Measurements from ENCODE around the gene NCOA1. TPM values are rescaled to one million over a fixed set of nuclear protein-coding genes. Genes with fewer than 3 reads are reported as not detected.

Gene NCOA1
- polyA plus RNA-seq, 1 donor (not counting 4 experiments of a cell fraction or from before 2014, with no cell fraction given), result 5.0 TPM

- TF ChIP-seq, protein P1, sequence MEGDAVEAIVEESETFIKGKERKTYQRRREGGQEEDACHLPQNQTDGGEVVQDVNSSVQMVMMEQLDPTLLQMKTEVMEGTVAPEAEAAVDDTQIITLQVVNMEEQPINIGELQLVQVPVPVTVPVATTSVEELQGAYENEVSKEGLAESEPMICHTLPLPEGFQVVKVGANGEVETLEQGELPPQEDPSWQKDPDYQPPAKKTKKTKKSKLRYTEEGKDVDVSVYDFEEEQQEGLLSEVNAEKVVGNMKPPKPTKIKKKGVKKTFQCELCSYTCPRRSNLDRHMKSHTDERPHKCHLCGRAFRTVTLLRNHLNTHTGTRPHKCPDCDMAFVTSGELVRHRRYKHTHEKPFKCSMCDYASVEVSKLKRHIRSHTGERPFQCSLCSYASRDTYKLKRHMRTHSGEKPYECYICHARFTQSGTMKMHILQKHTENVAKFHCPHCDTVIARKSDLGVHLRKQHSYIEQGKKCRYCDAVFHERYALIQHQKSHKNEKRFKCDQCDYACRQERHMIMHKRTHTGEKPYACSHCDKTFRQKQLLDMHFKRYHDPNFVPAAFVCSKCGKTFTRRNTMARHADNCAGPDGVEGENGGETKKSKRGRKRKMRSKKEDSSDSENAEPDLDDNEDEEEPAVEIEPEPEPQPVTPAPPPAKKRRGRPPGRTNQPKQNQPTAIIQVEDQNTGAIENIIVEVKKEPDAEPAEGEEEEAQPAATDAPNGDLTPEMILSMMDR (optimal IDR thresholded peaks at IDR 0.05 in 1 of 3, IDR thresholded peaks at IDR 0.05 in 1 of 3, conservative IDR thresholded peaks at IDR 0.05 in 1 of 3; ENCODE audit: extremely low read depth in 1 of 3, insufficient read depth in 2 of 3, low read length in 3 of 3), result no peak
- no peak for TF ChIP-seq EZH2 (IDR thresholded peaks at IDR 0.05; ENCODE audit: low read length)
- FAIRE-seq (no peak), DNase-seq (ENCODE audit: low read depth, low spot score) (no peak)
- no peaks in the 10 kb centered on the region for H3K79me2 ChIP-seq (ENCODE audit: control insufficient read depth, insufficient read depth, low read length)
- dilution Hi-C loops (cut with MboI; ENCODE audit: extremely low pct_ligation_motif_present, low sequenced_read_pairs), result no loop called here
- H3K27me3 ChIP-seq (ENCODE audit: control insufficient read depth, extremely low read depth, insufficient read depth, low read length), result no peaks in the 10 kb centered on the region
- H3K36me3 ChIP-seq (ENCODE audit: control insufficient read depth in 2 of 2, extremely low read depth in 1 of 2, insufficient read depth in 2 of 2, low read length in 2 of 2), result no peaks in the 10 kb centered on the region
- H3K9me3 ChIP-seq (ENCODE audit: control insufficient read depth, low read depth, low read length), result no peaks in the 10 kb centered on the region
- no peaks in the 10 kb centered on the region for H3K9me1 ChIP-seq (ENCODE audit: control insufficient read depth, extremely low read depth, insufficient read depth, low read length)
- H3K4me3 ChIP-seq (ENCODE audit: control insufficient read depth in 2 of 3, extremely low read depth in 1 of 3, insufficient read depth in 2 of 3, low read depth in 1 of 3, low read length in 3 of 3), result no peak overlapping the region
- H3K4me2 ChIP-seq (ENCODE audit: control insufficient read depth, extremely low read depth, insufficient read depth, low read depth, low read length), result no peak overlapping the region
- H4K20me1 ChIP-seq (ENCODE audit: control insufficient read depth, extremely low read depth, insufficient read depth, low read length), result no peaks in the 10 kb centered on the region
- no peak overlapping the region for H2AFZ ChIP-seq (ENCODE audit: control insufficient read depth, low read length)
- H3K27ac ChIP-seq (ENCODE audit: control insufficient read depth, insufficient read depth, low read length), result no peak overlapping the region
- no peaks in the 10 kb centered on the region for H3K4me1 ChIP-seq (ENCODE audit: control insufficient read depth, extremely low read depth, insufficient read depth, low read length)
- H3K9ac ChIP-seq (ENCODE audit: control insufficient read depth, extremely low read depth, insufficient read depth, low read length), result no peak overlapping the region
Observed at GRCh38 chr2:24774373-24774772, 283.3 kb downstream of the NCOA1 start.

DNA sequence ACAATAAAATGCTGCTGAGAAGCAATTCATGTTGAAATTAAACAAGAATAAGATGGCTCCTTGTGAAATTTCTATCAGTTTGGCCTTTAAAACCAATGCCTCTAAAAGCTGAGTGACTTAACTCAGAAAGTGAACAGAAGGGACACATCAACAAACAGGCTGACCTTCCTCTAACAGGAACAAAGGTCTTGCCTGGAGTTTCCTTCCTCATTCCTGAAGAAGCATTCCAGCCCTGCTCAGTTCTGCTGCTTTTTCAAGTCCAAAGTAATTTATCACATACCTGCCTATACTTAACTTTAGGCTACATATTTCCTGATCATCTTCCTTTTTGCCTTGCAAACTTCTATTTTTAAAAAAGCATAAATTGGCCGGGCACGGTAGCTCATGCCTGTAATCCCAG, 288.1 kb downstream of the NCOA1 start:
- Histone ChIP-seq H3K27ac (ENCODE audit: control insufficient read depth, insufficient read depth, low read length) (no peak overlapping the region), H3K4me2 (ENCODE audit: control insufficient read depth, extremely low read depth, insufficient read depth, low read depth, low read length) (no peak overlapping the region), H3K36me3 (ENCODE audit: control insufficient read depth in 2 of 2, extremely low read depth in 1 of 2, insufficient read depth in 2 of 2, low read length in 2 of 2) (no peaks in the 10 kb centered on the region), H3K4me1 (ENCODE audit: control insufficient read depth, extremely low read depth, insufficient read depth, low read length) (no peaks in the 10 kb centered on the region), H3K4me3 (ENCODE audit: control insufficient read depth in 2 of 3, extremely low read depth in 1 of 3, insufficient read depth in 2 of 3, low read depth in 1 of 3, low read length in 3 of 3) (no peak overlapping the region), H3K27me3 (ENCODE audit: control insufficient read depth, extremely low read depth, insufficient read depth, low read length) (no peaks in the 10 kb centered on the region), H3K9me3 (ENCODE audit: control insufficient read depth, low read depth, low read length) (no peaks in the 10 kb centered on the region), H2AFZ (ENCODE audit: control insufficient read depth, low read length) (no peak overlapping the region), H3K9ac (ENCODE audit: control insufficient read depth, extremely low read depth, insufficient read depth, low read length) (no peak overlapping the region), H4K20me1 (ENCODE audit: control insufficient read depth, extremely low read depth, insufficient read depth, low read length) (no peaks in the 10 kb centered on the region), H3K9me1 (ENCODE audit: control insufficient read depth, extremely low read depth, insufficient read depth, low read length) (no peaks in the 10 kb centered on the region), H3K79me2 (ENCODE audit: control insufficient read depth, insufficient read depth, low read length) (no peaks in the 10 kb centered on the region)
- dilution Hi-C loops (cut with MboI; ENCODE audit: extremely low pct_ligation_motif_present, low sequenced_read_pairs), result no loop called here
- FAIRE-seq, result no peak
- DNase-seq (ENCODE audit: low read depth, low spot score), result no peak
- TF ChIP-seq, protein P1 (optimal IDR thresholded peaks at IDR 0.05 in 1 of 3, IDR thresholded peaks at IDR 0.05 in 1 of 3, conservative IDR thresholded peaks at IDR 0.05 in 1 of 3; ENCODE audit: extremely low read depth in 1 of 3, insufficient read depth in 2 of 3, low read length in 3 of 3), result no peak
- TF ChIP-seq EZH2 (IDR thresholded peaks at IDR 0.05; ENCODE audit: low read length), result no peak

Measured in keratinocyte (primary cell).